HepG2 (cell line): ENCODE results near the gene HK2. TPM values are rescaled to one million over a fixed set of nuclear protein-coding genes. Genes with fewer than 3 reads are reported as not detected.

Source experiments
- ATF7 ChIP-seq, 2 experiments: fragments of 450-650 bp in 1 of 2; sonication (generic) in 1 of 2; formaldehyde crosslinking in 1 of 2; IDR thresholded peaks; 2 replicates each; pipeline versions ENCODE4 v1.4.0 to v1.6.1; 2016 to 2020; ENCODE audit warnings: antibody characterized with exemption in 1 of 2, mild to moderate bottlenecking in 1 of 2, missing genetic modification reagents in 1 of 2
- BORCS8-MEF2B ChIP-seq: sonication (generic); formaldehyde crosslinking; IDR thresholded peaks from 2 replicates; pipeline ENCODE4 v1.8.0; 2022; ENCODE audit warnings: mild to moderate bottlenecking, missing genetic modification reagents
- CCDC6 ChIP-seq: sonication (generic); formaldehyde crosslinking; IDR thresholded peaks from 2 replicates; pipeline ENCODE4 v1.8.1; 2022; ENCODE audit warnings: mild to moderate bottlenecking, missing genetic modification reagents, moderate library complexity
- E2F1 ChIP-seq: sonication (generic); formaldehyde crosslinking; IDR thresholded peaks from 2 replicates; pipeline ENCODE4 v1.5.0; 2020; ENCODE audit warnings: missing genetic modification reagents
- ERF ChIP-seq: IDR thresholded peaks from 2 replicates; pipeline ENCODE4 v1.6.1; 2018; ENCODE audit warnings: missing biosample characterization, missing genetic modification reagents
- FOSL2 ChIP-seq: sonication (generic); formaldehyde crosslinking; IDR thresholded peaks from 2 replicates; pipeline ENCODE4 v1.4.0; 2020; ENCODE audit warnings: missing genetic modification reagents
- MAZ ChIP-seq, 2 experiments: sonication (generic) in 1 of 2; formaldehyde crosslinking in 1 of 2; IDR thresholded peaks; 2 replicates each; pipeline versions ENCODE4 v1.5.0 to v1.6.1; 2012 to 2020; ENCODE audit warnings: low read depth in 2 of 2, mild to moderate bottlenecking in 2 of 2, borderline replicate concordance in 1 of 2, improper control_type of control experiment in 1 of 2, low read length in 1 of 2, missing genetic modification reagents in 1 of 2, moderate library complexity in 1 of 2
- MEF2D ChIP-seq: sonication (generic); formaldehyde crosslinking; IDR thresholded peaks from 2 replicates; pipeline ENCODE4 v1.5.1; 2020; ENCODE audit warnings: mild to moderate bottlenecking, missing genetic modification reagents
- NONO ChIP-seq, 2 experiments: fragments of 450-650 bp in 1 of 2; sonication (generic) in 1 of 2; formaldehyde crosslinking in 1 of 2; IDR thresholded peaks in 1 of 2; conservative IDR thresholded peaks in 1 of 2; 2 replicates each; pipeline versions ENCODE4 v1.6.1 to v1.8.0; 2017 to 2022; ENCODE audit warnings: mild to moderate bottlenecking in 1 of 2, missing genetic modification reagents in 1 of 2, moderate library complexity in 1 of 2
- POLR2A ChIP-seq, 2 experiments: IDR thresholded peaks; 2 replicates each; pipeline ENCODE4 v1.6.1; 2011; ENCODE audit warnings: low read depth in 2 of 2, low read length in 2 of 2, mild to moderate bottlenecking in 1 of 2, moderate library complexity in 1 of 2; ENCODE audit not compliant: insufficient read depth in 1 of 2
- RELA ChIP-seq: sonication (generic); formaldehyde crosslinking; IDR thresholded peaks from 2 replicates; pipeline ENCODE4 v1.4.0; 2020; ENCODE audit warnings: missing genetic modification reagents
- SAFB2 ChIP-seq: sonication (generic); formaldehyde crosslinking; IDR thresholded peaks from 2 replicates; pipeline ENCODE4 v1.5.1; 2020; ENCODE audit warnings: missing genetic modification reagents, low read depth, mild to moderate bottlenecking, borderline replicate concordance
- ZBTB25 ChIP-seq: IDR thresholded peaks from 2 replicates; pipeline ENCODE4 v1.6.1; 2018; ENCODE audit warnings: missing genetic modification reagents
- ZBTB33 ChIP-seq: sonication (generic); formaldehyde crosslinking; IDR thresholded peaks from 2 replicates; pipeline ENCODE4 v1.4.0; 2020; ENCODE audit warnings: missing genetic modification reagents
- ZBTB38 ChIP-seq: sonication (generic); formaldehyde crosslinking; IDR thresholded peaks from 2 replicates; pipeline ENCODE4 v1.5.1; 2020; ENCODE audit warnings: mild to moderate bottlenecking, missing genetic modification reagents
- ZBTB39 ChIP-seq: sonication (generic); formaldehyde crosslinking; IDR thresholded peaks from 2 replicates; pipeline ENCODE4 v1.5.0; 2020; ENCODE audit warnings: missing genetic modification reagents
- ZNF383 ChIP-seq: sonication (generic); formaldehyde crosslinking; IDR thresholded peaks from 2 replicates; pipeline ENCODE4 v1.4.0; 2020; ENCODE audit warnings: missing genetic modification reagents, mild to moderate bottlenecking, borderline replicate concordance
- ZNF496 ChIP-seq: sonication (generic); formaldehyde crosslinking; IDR thresholded peaks from 2 replicates; pipeline ENCODE4 v1.8.1; 2023; ENCODE audit warnings: mild to moderate bottlenecking, moderate library complexity, missing genetic modification reagents; ENCODE audit not compliant: insufficient replicate concordance
- ZNF501 ChIP-seq: sonication (generic); formaldehyde crosslinking; IDR thresholded peaks from 2 replicates; pipeline ENCODE4 v1.5.1; 2020; ENCODE audit warnings: mild to moderate bottlenecking, moderate library complexity, missing genetic modification reagents
- ZNF616 ChIP-seq: sonication (generic); formaldehyde crosslinking; IDR thresholded peaks from 2 replicates; pipeline ENCODE4 v1.5.0; 2020; ENCODE audit warnings: low read depth, mild to moderate bottlenecking, missing genetic modification reagents
- ZNF652 ChIP-seq: IDR thresholded peaks from 2 replicates; pipeline ENCODE4 v1.6.1; 2016; ENCODE audit warnings: low read depth, borderline replicate concordance
- polyA plus RNA-seq, 8 experiments: library from polyadenylated mRNA; depleted of rRNA in 3 of 8; stranded (reverse) in 7 of 8; unstranded in 1 of 8; fragments of >200 nt; fragmentation: Illumina TruSeq in 4 of 8; extraction: Trizol in 4 of 8; gene quantifications; 2 replicates each; pipeline versions ENCODE4 v1.2.1 to v1.2.3, GENCODE V29; 2011 to 2016; ENCODE audit warnings: low read depth in 4 of 8, missing spikeins in 1 of 8, mixed read lengths in 1 of 8; ENCODE audit not compliant: insufficient read depth in 1 of 8
- total RNA-seq, 5 experiments: library from RNA; depleted of rRNA; stranded (reverse); fragments of >200 nt; fragmentation: Illumina TruSeq; extraction: Trizol; gene quantifications; 2 replicates each; pipeline ENCODE4 v1.2.3, GENCODE V29; 2016; ENCODE audit warnings: low read depth in 1 of 5

Gene HK2
- total and polyA plus RNA-seq, 2 of the 13 experiments (the other 11 are each of a cell fraction or from before 2014, with no cell fraction given), result 13.2 to 101 TPM

- TF ChIP-seq ZBTB33 (peak; percentile 92), ZNF501 (0 out of 2 replicates have a peak, but pooled peaks have one; percentile 38), ZNF616 (CRISPR knock-in tag) (no peak), SAFB2 (CRISPR knock-in tag) (no peak), MEF2D (CRISPR knock-in tag) (no peak), CCDC6 (CRISPR knock-in tag) (no peak), ZBTB38 (CRISPR knock-in tag) (peak; percentile 81; the same call in 1 of the 2 replicates), RELA (no peak), ZNF496 (CRISPR knock-in tag) (no peak), FOSL2 (CRISPR knock-in tag) (peak; percentile 52; the same call in 1 of the 2 replicates), ERF (CRISPR knock-in tag) (0 out of 2 replicates have a peak, but pooled peaks have one; percentile 13), E2F1 (no peak), ATF7 (IDR thresholded peaks at IDR 0.05) (no peak), ATF7 (CRISPR knock-in tag; IDR thresholded peaks at IDR 0.05) (no peak), BORCS8-MEF2B (CRISPR knock-in tag) (0 out of 2 replicates have a peak, but pooled peaks have one; percentile 28), ZNF652 (no peak), ZBTB25 (CRISPR knock-in tag) (no peak), MAZ (IDR thresholded peaks at IDR 0.05; ENCODE audit: borderline replicate concordance, low read depth, low read length) (no peak), MAZ (CRISPR knock-in tag; IDR thresholded peaks at IDR 0.05; ENCODE audit: low read depth) (no peak), ZBTB39 (CRISPR knock-in tag) (no peak), ZNF383 (CRISPR knock-in tag) (no peak), POLR2A (IDR thresholded peaks at IDR 0.05; ENCODE audit: insufficient read depth in 1 of 2, low read depth in 2 of 2, low read length in 2 of 2) (no peak), NONO (IDR thresholded peaks at IDR 0.05) (no peak), NONO (CRISPR knock-in tag; conservative IDR thresholded peaks at IDR 0.05) (no peak)
These were observed 11.4 kb downstream of the HK2 start (continued) for GRCh38 chr2:74845217-74845751.
